ENCODE measurements around the gene MXRA7.

Gene MXRA7

DNA sequence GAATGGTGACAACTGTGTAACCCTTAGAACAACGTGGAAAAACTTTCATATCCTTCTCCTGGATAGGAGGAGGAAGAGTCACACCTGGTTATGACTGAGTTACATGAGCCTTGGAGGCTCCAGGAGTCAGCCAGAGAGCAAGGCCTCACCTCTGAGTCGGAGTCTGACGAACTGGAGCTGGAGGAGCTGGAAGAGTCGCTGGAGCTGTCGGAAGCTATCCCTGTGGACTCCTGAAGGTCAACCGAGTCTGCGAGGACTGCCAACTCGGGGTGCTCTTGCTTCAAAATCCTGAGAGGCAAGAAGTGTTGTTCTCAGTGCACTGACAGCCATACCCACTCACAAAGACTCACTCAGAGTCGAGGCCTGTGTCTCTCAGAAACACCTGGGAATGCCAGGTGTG lies 9.4 kb upstream of the MXRA7 start:
- TF ChIP-seq, protein P1, sequence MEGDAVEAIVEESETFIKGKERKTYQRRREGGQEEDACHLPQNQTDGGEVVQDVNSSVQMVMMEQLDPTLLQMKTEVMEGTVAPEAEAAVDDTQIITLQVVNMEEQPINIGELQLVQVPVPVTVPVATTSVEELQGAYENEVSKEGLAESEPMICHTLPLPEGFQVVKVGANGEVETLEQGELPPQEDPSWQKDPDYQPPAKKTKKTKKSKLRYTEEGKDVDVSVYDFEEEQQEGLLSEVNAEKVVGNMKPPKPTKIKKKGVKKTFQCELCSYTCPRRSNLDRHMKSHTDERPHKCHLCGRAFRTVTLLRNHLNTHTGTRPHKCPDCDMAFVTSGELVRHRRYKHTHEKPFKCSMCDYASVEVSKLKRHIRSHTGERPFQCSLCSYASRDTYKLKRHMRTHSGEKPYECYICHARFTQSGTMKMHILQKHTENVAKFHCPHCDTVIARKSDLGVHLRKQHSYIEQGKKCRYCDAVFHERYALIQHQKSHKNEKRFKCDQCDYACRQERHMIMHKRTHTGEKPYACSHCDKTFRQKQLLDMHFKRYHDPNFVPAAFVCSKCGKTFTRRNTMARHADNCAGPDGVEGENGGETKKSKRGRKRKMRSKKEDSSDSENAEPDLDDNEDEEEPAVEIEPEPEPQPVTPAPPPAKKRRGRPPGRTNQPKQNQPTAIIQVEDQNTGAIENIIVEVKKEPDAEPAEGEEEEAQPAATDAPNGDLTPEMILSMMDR (IDR thresholded peaks at IDR 0.05): no peak
- no peak for DNase-seq
- no peak overlapping the region for H3K4me3 Mint-ChIP-seq
- no peaks in the 10 kb centered on the region for H3K9me3 Mint-ChIP-seq
- H3K27me3 Mint-ChIP-seq (ENCODE audit: low read depth, poor library complexity): no peaks in the 10 kb centered on the region
- peaks cover 4% of the 10 kb centered on the region for H3K4me1 Mint-ChIP-seq
- peaks cover 57% of the 10 kb centered on the region for H3K36me3 Mint-ChIP-seq (ENCODE audit: low read depth)
- H3K27ac Mint-ChIP-seq: no peak overlapping the region

- Mint-ChIP-seq H3K4me3 (no peak overlapping the region), H3K27ac (no peak overlapping the region), H3K27me3 (ENCODE audit: low read depth, poor library complexity) (no peaks in the 10 kb centered on the region), H3K9me3 (no peaks in the 10 kb centered on the region), H3K4me1 (no peaks in the 10 kb centered on the region), H3K36me3 (ENCODE audit: low read depth) (peaks cover 50% of the 10 kb centered on the region)
- no peak for DNase-seq
- TF ChIP-seq, protein P1 (IDR thresholded peaks at IDR 0.05): no peak
These were observed 7.8 kb upstream of the MXRA7 start for GRCh38 chr17:76718516-76718915.

DNA sequence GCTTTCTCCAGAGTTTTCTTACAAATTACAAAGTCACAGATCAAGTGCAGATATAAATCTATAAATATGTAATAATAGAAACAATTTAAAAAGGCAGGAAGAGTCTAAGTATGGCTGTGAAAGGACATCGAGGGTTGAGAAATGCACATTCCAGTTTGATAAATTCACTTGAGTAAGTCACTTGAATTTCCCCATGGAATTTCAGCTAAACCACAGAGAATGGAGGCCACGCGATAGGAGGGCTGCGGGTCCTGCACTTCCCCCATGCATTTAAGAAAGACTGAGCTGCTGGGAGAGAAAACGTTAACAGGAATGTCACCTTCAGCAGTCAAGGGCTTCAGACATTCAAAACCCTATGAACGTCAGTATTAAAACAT lies 6.1 kb upstream of the MXRA7 start:
- Mint-ChIP-seq H3K27ac (no peak overlapping the region), H3K4me3 (no peak overlapping the region), H3K4me1 (no peaks in the 10 kb centered on the region), H3K9me3 (no peaks in the 10 kb centered on the region), H3K27me3 (ENCODE audit: low read depth, poor library complexity) (peaks cover 2% of the 10 kb centered on the region), H3K36me3 (ENCODE audit: low read depth) (peaks cover 38% of the 10 kb centered on the region)
- no peak for DNase-seq
- TF ChIP-seq, protein P1 (IDR thresholded peaks at IDR 0.05): no peak

DNA sequence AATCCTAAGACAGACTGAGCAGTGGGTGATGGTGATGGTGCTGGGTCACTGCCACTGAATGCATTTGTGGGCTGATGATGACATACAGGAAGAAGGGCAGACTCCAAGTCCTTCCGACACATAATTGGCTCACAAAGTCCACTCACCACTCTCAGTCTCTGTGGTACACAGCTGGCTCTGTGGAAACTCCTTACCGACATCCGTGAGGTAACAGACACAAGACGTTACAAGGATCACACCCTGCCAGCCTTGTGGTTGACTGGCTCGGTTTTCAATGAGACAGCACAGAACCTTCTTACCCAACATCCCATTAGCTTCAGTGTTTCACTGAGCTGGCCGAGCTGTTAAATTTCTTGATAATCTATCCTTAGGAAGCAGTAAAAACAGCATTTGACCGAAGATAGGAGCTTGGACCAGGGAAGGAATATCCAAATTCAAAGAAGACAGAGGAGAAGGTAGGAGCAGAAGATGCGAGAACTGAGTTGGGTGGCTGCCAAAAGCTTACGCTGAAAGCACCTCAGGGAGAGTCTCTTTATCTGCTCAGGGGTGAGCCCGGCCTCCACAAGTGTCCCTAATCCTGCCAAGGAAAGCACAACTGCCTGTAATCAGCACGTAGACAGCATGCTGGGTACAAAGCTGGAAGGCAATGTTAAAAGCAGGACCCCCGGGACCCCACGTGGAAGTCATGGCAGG lies 5.5 kb upstream of the MXRA7 start:
- TF ChIP-seq, protein P1 (IDR thresholded peaks at IDR 0.05): no peak
- no peak for DNase-seq
- Mint-ChIP-seq H3K9me3 (no peaks in the 10 kb centered on the region), H3K36me3 (ENCODE audit: low read depth) (peaks cover 33% of the 10 kb centered on the region), H3K27me3 (ENCODE audit: low read depth, poor library complexity) (peaks cover 6% of the 10 kb centered on the region), H3K4me3 (no peak overlapping the region), H3K27ac (no peak overlapping the region), H3K4me1 (peaks cover 5% of the 10 kb centered on the region)

GRCh38 chr17:76715496-76715830 lies 4.7 kb upstream of the MXRA7 start:
- H3K4me3 Mint-ChIP-seq: no peak overlapping the region
- peaks cover 9% of the 10 kb centered on the region for H3K27me3 Mint-ChIP-seq (ENCODE audit: low read depth, poor library complexity)
- DNase-seq: no peak
- peaks cover 25% of the 10 kb centered on the region for H3K36me3 Mint-ChIP-seq (ENCODE audit: low read depth)
- peaks cover 8% of the 10 kb centered on the region for H3K4me1 Mint-ChIP-seq
- no peak overlapping the region for H3K27ac Mint-ChIP-seq
- TF ChIP-seq, protein P1 (IDR thresholded peaks at IDR 0.05): no peak
- H3K9me3 Mint-ChIP-seq: no peaks in the 10 kb centered on the region

DNA sequence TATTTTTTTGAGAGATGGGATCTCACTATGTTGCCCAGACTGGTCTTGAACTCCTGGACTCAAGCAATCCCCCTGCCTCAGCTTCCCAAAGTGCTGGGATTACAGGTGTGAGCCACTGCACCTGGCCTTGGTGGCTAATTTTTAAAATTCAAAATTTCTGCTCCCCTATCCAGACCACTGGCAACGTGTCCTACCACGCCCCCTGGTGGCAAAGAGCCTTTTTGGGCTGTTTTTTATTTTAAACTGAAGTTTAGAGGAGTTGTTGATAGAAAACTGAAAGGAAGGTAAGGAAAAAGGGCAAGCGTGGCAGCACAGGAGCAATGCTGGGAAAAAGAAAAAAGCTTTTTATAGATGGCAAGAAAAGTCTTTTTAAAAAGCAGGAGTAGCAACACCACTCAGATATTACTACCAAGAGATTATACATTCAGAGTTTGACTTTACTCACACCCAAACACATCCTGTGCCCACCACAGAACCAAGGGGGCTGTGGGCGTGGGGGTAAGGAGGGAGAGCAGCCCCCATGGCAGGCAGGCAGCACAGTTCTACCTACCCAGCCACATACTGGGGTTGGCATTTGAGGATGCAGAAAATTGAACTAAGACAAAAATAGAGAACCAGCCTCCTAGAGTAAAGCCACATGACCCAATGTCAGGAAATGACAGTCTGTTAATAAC lies 4.2 kb upstream of the MXRA7 start:
- H3K4me3 Mint-ChIP-seq: no peak overlapping the region
- H3K9me3 Mint-ChIP-seq: no peaks in the 10 kb centered on the region

More for the DNA sequence above, 4.2 kb upstream of the MXRA7 start:
- peak; percentile 88 for DNase-seq
- TF ChIP-seq, protein P1 (IDR thresholded peaks at IDR 0.05): peak; percentile 89
- H3K27me3 Mint-ChIP-seq (ENCODE audit: low read depth, poor library complexity): peaks cover 11% of the 10 kb centered on the region
- no peak overlapping the region for H3K27ac Mint-ChIP-seq
- peaks cover 10% of the 10 kb centered on the region for H3K4me1 Mint-ChIP-seq
- H3K36me3 Mint-ChIP-seq (ENCODE audit: low read depth): peaks cover 20% of the 10 kb centered on the region

All from nephron progenitor cell (in vitro differentiated cells).